ENCODE results near the gene ZFYVE28.
"Not testable (repeated sequence)": the region's sequence is repeated elsewhere in the genome, so short reads cannot be mapped to it uniquely, and the experiment has no call there.

ZFYVE28 gene

DNA sequence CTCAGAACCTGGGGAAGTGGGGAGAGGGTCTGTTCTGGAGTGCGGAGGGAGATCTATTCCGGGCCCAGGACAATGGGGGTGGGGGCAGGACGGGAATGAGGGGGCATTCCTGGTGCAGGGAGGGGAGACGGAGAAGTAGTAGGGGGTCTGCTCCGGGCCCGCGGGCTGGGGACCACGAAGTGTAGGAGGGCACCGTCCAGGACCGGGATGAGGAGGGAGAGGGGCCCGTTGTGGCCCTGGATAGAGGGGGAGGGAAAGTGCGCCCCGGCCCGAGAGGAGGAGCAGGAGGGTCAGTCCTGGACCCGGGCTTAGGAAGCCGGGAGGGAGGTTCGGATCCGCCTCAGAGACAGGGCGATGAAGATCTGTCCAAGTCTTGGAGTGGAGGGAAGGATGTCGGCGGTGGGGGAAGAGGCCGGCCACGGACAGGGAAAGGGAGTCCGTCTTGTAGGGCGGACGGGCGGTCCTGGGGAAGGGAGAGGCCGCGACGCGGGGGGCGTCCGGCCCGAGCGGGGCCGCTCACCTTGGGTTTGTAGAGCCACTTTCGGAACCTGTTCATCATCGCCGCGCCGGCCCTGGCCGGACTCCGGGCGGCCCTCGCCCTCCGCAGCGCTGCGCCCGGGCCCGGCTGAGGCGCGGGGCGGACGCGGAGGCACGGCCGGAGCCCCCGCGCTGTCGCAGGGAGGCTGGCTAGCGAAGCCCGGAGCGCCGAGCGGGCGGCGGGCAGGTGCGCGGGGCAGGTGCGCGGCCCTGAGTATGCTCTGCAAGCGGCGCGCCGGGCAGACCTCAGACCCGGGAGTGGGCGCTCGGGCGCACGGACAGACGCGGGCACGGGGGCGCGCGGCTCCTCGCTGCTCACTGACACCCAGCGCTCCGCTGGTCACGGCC lies at the start of gene ZFYVE28:
TSS of gene ZFYVE28 (minus strand) at position 881 of the 885 bp plus-strand sequence. CDS start at position 559, 322 bp downstream.
- DNase-seq: no peak

DNA sequence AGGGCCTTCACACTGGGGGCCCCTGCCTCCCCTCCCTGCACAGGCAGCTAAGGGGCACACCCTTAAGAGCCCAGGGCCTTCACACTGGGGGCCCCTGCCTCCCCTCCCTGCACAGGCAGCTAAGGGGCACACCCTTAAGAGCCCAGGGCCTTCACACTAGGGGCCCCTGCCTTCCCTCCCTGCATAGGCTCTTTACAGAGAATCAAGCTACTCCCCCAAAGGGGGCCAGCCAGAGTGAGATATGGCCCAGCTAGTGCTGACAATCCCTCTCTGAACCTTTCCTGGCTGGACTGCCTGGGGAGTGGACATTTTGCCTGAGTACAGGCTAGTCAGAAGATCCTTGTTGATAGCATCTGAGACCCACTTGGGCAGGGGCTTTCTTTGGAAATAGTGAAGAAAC lies 47.1 kb upstream of the ZFYVE28 start:
- not testable (repeated sequence) for DNase-seq

DNA sequence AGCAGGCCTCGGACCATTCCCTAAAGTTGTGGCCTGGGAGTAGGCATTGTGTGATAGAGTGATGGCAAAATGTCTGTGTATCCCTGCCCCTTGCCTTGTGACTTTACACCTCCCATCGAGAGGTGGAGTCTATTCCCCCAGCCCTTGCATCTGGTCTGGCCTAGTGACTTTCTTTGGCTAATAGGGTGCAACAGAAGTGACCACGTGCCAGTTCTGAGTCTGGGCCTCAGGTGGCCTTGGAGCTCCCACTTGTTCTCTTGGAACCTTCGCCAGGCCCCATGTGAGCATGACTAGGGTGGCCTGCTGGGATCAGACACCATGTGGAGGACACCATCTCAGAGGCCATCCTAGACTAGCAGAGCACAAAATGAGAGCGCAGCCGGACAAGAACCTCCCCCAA lies 46.6 kb upstream of the ZFYVE28 start:
- no peak for DNase-seq

DNA sequence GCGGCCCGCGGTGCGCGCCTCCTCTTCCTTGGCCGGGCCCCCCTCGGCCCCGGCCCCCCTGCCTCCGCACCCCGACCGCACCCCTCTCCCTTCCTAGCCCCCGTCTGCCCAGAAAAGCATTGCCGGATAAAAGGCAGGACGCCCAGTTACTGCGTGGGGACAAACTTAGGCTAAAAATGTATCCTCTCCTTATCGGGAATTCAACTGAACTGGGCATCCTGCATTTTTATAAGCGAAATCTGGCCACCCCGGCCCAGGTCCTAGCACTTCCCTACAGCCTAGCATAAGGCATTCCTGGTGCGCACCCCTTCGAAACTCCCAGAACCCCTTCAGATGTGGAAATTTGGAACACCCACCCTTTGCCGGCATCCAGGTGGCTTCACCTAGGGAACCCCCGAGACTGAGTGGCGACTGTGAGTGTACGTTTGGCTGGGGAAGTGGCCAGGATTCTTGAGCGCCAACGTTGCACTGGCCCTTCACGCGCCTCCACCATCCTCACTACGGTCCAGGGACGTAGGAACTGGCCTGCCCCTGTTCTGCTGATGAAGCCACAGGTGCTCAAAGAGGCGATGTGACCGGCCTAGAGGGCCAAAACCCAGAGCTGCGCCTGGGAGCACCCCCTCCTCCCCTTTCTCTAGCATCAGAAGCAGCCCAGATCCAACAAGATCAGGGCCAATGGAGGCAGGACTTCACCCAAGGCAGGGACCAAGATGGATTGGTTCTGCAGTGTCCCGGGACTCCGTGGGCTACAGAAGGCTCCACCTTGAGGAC lies 44.7 kb upstream of the ZFYVE28 start:
- no peak for DNase-seq

DNA sequence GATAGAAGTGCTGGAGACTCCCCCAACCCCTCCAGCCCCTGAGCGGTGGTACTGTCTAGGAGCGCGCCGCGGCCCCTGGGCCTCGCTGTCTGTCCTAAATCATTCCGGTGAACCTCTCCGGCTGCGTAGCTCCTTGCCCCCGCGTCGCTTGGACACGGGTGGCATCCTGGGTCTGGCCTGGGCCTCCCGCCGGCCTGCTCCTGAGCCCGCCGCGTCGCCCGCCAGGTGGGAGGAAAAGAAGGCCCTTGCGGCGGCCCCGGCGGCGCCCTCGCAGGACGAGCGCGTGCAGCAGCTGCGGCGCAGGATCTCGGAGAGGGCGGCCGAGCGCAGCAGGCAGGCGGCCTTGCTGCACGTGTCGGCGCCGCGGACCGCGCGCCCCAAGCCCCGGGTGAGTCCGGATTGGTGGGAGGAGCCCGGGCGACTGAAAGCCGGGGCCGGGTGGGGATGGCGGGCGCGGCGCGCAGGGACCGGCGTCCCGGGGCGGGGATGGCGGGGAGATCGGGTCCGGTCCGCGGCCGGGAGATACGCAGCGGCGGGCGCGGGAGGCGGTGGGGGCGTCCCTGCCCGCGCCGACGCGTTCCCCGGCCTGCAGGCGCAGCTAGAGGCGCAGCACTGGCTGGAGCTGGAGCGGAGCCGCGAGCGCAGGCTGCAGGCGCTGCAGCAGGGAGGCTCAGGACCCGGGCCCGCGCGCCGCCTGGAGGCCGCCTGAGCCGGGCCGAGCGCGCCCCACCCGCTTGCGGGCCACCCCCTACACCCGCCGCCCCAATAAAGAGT lies 44.0 kb upstream of the ZFYVE28 start:
- DNase-seq: peak; percentile 69

DNA sequence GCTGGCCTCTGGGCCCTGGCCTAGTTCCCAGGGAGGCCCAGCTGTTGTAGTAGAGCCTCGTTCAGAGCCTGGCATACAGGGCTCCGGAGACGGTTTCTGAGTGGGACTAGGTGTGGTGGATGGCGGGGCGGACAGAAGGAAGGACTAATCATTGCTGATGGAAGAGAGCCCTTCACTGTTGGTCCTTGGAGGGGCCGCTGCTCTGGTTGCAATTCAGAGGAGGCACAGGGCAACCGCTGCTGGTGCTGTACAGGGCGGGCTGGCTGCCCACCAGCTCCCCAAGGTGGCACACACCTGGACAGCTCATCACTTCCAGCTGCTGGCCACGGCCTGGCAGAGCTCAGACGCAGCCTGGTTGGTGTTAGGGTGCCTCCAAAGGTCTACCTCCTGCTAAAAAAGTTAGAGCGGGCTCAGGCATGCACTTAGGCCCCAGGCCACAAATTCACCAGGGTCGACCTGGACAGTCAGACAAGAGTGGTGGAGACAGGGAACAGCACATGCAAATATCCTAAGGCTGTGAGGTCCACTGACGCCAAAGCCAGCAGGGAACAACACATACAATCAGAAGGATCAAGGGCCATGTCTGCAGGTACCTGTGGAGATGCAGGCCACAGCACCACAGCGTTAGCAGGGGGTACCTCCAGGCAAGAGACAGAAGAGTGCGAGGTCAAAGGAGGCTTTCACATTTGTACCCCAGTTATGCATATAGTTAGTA lies 43.0 kb upstream of the ZFYVE28 start:
- no peak for DNase-seq

DNA sequence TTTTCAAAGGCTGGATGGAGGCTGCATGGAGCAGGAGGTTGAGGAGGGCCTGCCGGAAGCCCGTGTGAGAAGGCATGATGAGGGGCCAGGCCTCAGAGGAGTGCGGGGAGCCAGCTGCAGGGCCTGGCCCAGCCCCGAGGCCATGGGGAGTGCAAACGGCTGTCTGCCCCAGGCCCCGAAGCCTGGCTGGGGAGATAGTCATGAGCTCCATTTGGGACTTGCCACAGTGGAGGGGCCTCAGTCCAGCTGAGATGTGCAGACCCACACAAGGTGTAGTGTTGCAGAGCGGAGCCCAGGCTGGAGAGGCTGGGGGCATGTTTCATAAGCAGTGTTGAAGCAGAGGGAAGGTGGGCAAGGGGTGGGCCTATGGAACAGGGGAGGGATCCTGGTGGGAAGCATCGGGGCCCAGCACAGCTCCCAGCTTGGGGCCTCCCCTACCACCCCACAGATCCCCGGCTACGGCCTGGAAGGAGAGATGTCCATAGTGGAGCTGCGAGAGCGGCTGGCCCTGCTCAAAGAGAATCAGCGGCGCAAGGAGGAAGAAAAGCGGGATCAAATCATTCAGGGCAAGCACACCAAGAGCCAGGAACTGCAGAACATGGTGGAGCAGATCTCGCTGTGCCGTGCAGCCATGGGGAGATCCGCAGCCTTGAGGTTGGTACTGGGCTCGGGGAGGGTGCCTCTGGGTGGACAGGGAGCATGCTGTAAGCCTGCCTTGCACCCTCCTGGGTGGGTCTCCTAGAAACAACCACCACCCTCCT lies 41.3 kb upstream of the ZFYVE28 start:
- DNase-seq: no peak

DNA sequence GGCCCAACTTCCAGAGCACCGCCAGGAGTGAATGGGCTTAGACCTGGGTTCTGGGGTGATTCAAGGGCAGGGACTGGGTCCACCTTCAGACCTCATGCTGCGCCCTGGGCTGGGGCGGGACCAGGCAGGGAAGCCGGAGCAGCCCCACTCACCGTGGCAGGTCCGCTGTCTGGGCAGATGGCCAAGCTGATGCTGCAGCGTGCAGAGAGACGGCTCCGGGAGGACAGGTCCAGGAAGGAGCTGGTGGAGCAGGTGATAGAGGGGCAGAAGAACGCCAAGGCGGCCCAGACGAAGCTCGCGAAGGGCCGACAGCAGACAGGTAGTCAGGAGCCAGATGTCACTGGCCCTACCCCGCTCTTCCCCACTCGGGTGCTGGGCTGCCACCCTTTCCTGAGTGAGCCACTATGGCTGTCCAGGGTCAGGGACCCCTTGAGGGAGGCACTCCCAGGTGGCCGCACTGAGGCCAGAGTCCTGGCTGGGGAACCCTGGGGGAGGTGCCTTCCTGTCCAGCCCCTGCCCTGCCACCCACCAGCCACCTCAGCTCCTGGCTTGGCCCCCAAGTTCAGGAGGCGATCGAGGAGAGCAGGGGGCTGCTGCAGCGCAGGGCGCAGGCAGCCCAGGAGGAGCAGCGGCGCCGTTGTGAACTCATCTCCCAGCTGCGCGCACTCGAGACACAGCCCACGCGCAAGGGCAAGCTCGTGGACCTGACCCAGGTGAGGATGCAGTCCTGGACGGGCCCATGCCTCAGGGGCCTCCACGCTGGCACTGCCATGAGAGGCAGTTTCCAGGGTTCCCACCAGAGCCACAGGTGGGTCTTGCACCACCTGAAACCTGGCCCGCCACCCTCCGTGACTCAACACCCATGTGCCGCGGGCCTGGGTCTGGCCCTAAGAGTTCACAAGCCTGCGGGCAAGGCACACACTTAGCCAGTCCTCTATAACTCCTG lies 40.4 kb upstream of the ZFYVE28 start:
- DNase-seq: no peak

DNA sequence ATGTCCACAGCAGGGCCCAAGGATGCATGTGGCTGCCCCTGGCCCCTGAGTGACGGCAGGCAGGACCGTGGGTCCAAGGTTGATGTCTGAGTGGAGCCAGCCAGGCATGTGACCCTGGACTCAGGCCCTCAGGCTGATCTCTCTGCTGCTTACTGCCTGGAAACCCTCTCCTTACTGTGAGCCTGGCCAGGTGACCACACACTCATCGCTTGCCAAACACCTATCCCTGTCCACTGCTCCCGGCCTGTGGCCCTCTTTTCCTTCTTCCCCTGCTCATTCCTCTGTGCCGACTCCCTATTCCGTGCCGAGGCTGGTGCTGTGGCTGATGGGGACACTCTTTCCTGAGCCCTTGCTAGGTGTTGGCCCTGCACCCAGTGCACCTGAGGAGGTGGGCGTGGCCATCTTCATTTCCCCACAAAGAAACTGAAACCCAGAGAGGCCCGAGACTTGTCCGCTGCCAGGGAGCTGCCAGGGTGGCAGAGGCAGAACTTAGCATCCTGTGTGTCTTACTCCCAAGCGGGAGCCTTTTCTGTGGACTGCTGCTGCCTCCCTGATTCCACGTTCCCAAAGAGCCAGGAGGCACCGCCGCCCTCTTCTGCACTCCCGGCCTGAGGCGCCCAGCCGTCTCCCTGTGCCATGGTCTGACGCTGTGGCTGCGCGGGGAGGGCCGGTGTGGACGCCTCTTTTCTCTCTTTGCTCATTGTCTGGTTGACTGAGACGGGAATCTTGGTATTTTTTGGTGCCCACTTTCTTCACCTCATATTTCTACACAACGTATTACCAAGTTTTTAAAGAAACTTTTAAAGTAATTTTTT lies 39.2 kb upstream of the ZFYVE28 start:
- DNase-seq: no peak

DNA sequence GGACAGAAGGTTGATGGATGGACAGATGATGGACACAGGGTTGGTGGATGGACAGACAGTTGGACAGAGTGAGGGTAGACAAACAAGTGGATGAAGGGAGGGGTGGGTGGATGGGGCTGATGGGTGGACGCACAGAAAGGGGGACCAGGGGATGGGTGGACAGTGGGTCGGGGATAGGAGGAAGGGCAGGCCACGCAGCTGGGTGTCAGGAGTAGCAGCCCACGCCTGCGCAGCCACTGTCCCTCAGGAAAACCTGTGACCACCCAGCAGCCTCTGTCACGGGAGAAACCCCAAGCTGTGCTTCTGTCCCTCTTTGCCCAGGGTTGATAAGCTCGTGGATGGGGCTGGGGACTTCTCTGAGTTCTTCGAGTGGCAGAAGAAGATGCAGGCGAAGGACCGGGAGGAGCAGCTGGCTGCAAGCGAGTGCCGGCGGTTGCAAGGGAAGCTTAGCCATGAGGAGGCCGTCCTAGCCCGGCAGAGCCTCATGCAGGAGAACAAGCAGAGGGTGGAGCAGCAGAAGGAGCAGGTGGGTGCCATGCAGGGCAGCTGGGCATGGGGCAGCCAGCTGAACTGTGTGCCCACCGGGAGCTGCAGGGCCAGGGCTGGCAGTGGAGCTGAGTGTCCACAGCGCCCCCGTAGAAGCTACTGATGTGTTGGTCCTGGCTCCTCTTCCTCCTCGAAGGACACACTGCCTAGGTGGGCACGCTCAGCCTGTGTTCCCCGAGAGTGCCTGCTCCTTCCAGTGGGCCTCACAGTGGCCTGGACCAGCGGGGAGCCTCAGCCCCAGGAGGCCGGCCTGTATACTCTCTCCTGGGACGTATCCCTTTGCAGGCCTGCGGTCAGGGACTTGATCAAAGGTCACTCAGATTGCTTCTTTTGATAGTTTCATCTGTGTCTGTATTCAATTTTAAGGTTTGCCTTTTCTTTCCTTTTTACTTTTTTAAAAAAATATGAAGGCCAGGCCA lies 33.7 kb upstream of the ZFYVE28 start:
- DNase-seq: no peak

DNA sequence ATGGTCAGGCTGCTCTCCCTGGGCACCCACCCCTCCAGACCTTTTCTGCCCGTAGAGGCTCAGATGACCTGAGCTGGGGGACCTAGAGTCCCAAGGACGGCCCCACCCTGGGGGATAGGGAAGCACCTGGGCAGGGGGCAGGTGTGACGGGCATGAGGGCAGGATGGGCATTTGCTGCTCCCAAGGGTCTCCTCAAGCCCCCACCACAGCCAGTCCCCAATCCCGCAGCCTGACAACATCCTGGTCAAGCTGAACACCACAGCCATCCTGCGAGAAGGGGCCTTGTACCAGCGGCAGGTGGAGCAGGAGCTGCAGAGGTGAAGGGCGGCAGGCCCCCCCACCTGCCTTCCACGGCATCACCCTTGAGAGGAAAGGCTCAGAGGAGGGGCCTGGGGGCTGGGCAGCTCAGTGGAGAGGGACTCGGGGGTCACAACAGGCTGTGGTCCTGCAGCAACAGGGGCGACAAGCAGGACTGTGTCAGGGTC lies 32.6 kb upstream of the ZFYVE28 start:
- DNase-seq: no peak

DNA sequence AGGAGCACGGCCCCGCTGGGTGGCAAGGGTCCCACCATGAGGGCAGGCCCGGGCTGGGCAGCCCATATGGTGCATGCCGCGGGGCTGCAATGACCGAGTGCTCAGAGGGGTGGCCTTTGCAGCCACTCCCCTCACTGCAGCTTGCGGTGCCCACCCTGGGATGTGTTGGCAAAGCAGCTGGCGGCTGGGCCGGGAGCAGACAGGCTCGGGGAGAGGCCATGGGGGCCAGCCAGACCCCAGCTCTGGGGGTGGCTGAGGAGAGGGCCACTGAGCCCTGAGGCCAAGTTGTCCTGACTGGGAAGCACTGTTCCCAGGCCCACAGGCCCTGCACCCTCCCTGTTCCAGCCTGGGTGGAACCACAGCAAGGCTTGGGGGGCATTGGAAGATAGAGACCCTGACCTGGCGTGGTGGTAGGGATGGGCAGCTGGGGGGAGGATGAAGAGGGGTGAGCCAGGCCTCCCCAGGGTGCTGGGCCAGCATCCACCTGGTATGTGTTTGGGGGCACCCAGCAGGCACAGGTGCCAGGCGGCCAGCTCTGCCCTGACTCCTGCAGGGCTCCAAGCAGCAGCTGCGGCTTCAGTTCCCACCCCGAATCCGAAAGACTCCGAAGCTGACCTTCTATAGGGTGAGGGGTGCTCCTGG lies 32.1 kb upstream of the ZFYVE28 start:
- no peak for DNase-seq

DNA sequence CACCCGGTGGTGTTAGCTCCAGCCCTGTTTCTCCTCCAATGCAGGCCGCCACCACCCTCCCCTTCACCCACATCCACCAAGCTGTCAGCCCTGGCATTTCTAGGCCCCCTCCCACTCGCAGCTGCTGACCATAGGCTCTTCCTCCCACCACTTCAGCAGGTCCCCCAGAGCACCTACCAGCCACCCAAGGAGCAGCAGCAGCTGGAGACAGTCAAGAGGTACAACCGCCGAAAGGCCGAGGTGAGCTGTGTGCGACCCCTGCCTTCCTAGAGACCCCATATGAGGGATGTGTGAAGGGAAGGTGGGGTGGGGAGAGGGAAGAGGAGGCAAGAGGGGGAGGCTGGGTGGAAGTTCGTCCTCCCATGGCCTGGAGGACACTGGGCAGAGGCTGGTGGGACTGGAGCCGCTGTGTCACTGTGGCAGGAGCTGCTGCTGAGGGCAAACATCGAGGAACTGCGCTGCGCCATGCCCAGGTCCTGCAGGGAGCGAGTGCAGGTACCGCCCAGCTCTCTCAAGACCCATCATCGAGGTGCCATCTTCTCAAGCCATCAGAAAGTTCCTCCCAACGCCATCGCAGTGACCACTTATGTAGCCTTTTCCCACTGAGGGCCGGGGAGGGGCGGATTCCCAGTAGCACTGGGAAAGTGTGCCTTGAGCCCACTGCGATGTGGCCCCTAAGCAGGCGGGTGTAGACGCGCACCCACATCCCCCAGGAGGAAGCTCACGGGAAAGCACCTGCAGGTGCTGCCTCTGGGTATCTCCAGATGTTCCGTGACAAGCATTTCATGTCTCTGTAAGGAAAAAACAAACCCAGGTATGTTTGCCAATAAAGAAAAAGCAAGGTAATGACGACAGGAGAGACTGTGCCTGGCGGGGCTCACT lies 31.3 kb upstream of the ZFYVE28 start:
- no peak for DNase-seq

DNA sequence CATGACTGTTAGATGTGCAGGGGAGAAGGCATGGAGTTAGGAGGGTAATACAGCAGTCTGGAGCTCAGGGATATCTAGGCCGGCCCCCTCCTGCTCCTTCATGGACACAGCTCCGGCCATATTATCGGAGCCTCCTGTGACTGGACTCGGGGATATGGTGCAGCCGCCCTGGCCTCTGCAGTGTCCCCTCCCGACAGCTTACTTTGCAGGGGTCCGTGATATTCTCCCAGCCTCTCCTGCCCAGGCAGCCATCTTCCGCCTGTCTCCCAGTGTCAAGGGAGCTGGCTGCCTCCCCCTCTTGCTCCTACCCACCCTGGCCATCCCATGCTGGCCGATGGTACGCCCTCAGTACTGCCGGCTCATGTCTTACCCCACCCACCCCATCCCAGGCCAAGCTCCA lies 30.6 kb upstream of the ZFYVE28 start:
- DNase-seq: no peak

DNA sequence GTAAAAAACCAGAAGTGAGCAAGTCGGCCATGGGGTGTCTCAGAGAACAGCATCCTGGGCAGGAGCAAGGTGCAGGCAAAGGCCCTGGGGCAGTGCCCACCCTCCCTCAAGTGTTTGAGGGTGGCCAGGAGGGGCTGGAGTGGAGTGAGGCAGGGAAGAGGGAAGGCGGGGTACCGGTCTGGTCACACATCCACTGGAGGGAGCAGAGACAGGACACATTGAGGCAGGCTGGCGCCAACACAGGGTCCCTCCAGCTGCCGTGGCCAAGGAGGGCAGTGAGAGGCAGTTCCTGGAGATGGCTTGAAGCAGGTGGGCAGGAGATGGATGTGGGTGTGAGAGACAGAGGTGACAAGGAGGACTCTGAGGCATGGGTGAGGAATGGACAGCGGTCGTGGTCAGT lies 30.1 kb upstream of the ZFYVE28 start:
- no peak for DNase-seq

DNA sequence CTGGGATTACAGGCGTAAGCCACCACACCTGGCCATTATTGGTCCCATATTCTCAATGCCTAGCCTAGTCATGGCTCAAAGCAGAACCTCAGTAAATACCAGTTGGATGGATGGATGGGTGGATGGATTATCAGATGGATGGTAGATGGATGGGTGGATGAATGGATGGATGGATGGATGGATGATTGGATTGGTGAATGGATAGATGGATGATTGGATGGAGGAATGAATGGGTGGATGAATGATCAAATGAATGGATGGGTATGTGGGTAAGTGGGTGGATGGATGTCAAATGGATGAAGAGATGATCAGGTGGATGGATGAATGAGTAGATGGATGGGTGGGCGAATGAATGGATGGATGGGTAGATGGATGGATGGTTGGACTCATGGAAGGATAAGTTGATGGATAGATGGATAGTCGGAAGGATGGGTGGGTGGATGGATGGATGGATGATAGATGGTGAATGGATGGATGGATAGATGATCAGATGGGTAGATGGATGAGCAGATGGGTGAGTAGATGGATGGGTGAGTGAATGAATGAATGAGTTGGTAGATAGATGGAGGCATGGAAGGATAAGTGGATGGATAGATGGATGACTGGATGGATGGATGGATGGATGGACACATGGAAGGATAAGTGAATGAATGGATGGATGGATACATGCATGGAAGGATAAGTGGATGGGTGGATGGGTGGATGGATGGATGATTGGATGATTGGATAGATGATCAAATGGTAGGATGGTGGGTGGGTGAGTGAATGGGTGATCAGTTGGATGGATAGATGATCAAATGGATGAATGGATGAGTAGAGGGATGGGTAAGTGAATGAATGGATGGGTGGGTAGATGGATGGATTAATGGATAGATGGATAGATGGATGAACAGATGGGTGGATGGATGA lies 28.5 kb upstream of the ZFYVE28 start:
- DNase-seq: no peak

Data from activated CD8-positive, alpha-beta memory T cell treated with anti-CD3 and anti-CD28 coated beads, Interleukin-2, amount 50 U/mL, for 4 hours (primary cell).